Right lobe of liver (tissue), 4 donors: ENCODE results near the gene SULT1C2.

Source experiments
- CTCF ChIP-seq, 4 donors: fragments of 200-600 bp in 3 of 4; fragments of 450-650 bp in 1 of 4; IDR thresholded peaks; one replicate each; pipeline versions ENCODE4 v1.5.1 to v1.8.0; 2016 to 2022; ENCODE audit warnings: antibody characterized with exemption in 4 of 4, mild to moderate bottlenecking in 2 of 4
- POLR2A ChIP-seq: fragments of 450-650 bp; IDR thresholded peaks from one replicate; pipeline ENCODE4 v1.6.1; 2017; ENCODE audit warnings: antibody characterized with exemption, mild to moderate bottlenecking
- donor health status: DM: no; HTN: no; CAD: no.
- donor health status: DM: no; HTN: no; CAD: no.
- donor health status: DM: no; HTN: yes; CAD: no.

GRCh38 chr2:108244667-108245414, 43.9 kb upstream of the SULT1C2 start:
- TF ChIP-seq CTCF (IDR thresholded peaks at IDR 0.05) (no peak), POLR2A (no peak)
